ENCODE data around the gene GRK5. TPM values are rescaled to one million over a fixed set of nuclear protein-coding genes. Genes with fewer than 3 reads are reported as not detected.

The GRK5 gene
- total RNA-seq, 1 donor from 2014 or later: 26.2 TPM

GRCh38 chr10:119443970-119444660 is 236.7 kb downstream of the GRK5 start:
- DNase-seq: no peak

- DNase-seq: peak; percentile 45
Measured at GRCh38 chr10:119444866-119445265, 237.5 kb downstream of the GRK5 start.

GRCh38 chr10:119445311-119445934 is 238.1 kb downstream of the GRK5 start:
- DNase-seq: peak; percentile 93

- DNase-seq: no peak
Measured at GRCh38 chr10:119445935-119446317, 238.6 kb downstream of the GRK5 start.

- DNase-seq: no peak
Measured at GRCh38 chr10:119446441-119447277, 239.3 kb downstream of the GRK5 start.

- DNase-seq: no peak
Measured at GRCh38 chr10:119447421-119447820, 240.1 kb downstream of the GRK5 start.

- DNase-seq: no peak
Measured at GRCh38 chr10:119447823-119448546, 240.6 kb downstream of the GRK5 start.

- DNase-seq: peak; percentile 57
Measured at GRCh38 chr10:119448628-119449584, 241.5 kb downstream of the GRK5 start.

GRCh38 chr10:119449760-119450461 is 242.5 kb downstream of the GRK5 start:
- DNase-seq: no peak

GRCh38 chr10:119450606-119451299 is 243.4 kb downstream of the GRK5 start:
- DNase-seq: no peak

GRCh38 chr10:119451300-119451896 is 244.0 kb downstream of the GRK5 start:
- no peak for DNase-seq

GRCh38 chr10:119452396-119452795 is 245.0 kb downstream of the GRK5 start:
- DNase-seq: no peak

- no peak for DNase-seq
Measured at GRCh38 chr10:119453313-119453712, 245.9 kb downstream of the GRK5 start.

GRCh38 chr10:119454316-119454715 is 246.9 kb downstream of the GRK5 start:
- no peak for DNase-seq

- DNase-seq: no peak
Measured at GRCh38 chr10:119454990-119455389, 247.6 kb downstream of the GRK5 start.

GRCh38 chr10:119455609-119456434 is 248.5 kb downstream of the GRK5 start:
- no peak for DNase-seq

GRCh38 chr10:119456435-119456810 is 249.1 kb downstream of the GRK5 start:
- DNase-seq: no peak

GRCh38 chr10:119457966-119458766 is 250.8 kb downstream of the GRK5 start:
- peak; percentile 88 for DNase-seq

Data from tongue (tissue), 2 donors.